ENCODE data around the gene TTC9B.

The TTC9B gene

DNA sequence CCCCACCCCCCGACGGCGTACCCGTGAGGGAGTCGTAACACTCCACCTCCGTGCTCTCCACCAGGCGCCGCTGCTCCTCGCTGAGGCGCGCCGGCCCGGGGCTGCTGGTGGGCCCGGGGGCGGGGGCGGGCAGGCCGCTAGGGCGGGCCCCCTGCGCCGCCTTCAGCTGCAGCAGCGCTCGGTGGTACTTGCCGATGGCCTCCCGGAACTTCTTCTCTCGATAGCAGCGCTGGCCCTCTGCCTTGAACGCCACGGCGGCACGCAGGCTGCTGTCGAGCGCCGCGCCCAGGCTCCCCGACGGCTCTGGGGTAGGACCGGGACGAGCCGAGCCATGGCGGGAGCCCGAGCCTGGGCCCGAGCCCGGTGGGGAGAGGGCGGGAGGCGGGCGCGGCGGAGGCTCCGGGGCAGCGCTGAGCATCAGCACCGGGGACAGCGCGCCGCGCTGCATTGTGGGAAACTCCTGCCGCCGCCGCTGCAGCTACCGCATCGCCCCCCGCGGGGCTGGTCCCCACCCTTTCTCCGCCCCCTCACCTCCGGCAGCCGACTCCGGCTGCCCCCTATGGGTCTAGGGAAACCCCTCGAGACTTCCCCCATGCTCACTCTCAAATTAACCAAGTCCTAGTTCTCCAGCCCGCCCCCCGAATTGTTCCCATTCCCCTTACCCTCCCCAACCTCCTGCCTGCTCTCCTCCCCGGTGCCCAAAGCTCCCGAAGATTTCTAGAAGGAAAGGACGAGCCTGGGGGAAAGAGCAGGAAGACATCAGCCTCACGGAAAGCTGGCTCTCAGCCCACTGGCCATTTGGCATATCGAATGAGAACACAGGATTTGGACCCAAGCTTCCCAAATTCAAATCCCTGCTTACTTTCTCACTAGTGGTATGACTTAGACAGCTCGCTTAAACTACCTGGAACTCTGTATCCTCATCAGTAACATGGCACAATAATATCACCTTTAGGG is at the start of gene TTC9B:
Gene TTC9B (minus strand): TSS at position 451 of the 957 bp plus-strand sequence. CDS start 3 bp downstream, at position 448.
- DNase-seq (ENCODE audit: low read depth, low spot score) = peak; percentile 75

DNA sequence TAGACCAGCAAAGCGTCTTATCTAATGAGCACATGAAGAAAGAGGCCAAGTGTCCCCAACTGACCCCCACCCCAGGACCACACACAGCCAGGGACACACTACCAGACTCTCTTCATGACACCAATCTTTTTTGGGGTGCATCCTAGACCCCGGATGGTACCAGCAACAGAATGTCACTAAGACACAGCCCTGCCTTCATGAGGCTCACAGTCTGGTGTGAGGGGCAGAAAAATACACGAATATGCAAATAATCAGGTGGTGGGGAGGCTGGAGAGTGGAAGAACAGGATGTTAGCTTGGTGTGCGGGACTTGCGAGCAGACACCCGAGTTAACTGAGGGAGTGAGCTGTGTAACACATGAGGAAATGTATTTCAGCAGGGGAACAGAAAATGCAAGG is 49.4 kb upstream of the TTC9B start:
- DNase-seq (ENCODE audit: low read depth, low spot score) = no peak

DNA sequence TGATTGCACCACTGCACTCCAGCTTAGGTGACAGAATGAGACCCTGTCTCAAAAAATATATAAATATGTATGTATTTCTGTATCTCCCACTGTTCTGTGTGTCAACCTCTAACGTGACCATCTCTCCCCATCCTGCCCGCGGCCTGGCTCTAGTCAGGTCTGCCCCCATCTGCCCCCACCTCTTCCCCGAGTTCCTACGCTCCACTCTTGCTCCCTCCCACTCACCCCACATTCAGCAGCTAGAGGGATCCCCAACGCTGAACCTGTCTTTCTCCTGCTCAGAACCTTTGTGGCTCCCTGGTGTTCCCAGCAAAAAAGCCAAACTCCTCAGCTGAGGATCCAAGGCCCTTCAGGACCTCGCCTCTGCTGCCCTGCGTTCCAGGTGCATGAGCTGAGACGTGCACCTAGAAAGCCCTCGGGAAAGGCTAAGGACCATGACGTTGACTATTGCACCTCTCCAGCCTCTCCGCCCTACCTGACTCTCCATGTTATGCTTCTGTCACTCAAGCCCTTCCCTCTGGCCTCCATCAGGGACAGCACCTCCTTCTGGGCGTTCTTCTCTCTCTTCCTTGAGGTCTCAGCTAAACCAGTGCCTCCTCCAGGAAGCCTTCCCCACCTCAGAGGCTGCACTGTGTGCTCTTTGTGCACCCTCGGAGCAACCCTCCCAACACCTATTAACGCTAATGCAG is 48.9 kb upstream of the TTC9B start:
- DNase-seq (ENCODE audit: low read depth, low spot score) = no peak

DNA sequence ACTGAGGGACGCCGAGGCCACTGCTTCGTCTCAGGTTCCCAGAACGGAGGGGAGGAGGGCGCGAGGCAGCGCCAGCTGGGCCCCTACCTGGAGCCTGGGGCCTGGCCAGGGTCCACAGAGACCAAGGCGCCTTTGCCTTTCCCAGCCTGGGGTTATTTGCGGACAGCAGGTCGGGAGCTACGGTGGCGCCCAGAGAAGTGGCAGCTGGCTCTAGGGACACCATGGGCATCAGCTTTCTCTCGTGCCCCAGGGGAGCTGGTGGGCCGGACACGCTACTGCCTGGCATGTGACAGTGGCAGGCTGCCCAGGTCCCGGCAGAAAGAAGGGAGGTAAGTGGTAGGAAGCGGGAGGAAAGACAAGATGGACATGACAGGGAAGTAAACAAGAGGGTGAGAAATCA is 47.9 kb upstream of the TTC9B start:
- no peak for DNase-seq (ENCODE audit: low read depth, low spot score)

DNA sequence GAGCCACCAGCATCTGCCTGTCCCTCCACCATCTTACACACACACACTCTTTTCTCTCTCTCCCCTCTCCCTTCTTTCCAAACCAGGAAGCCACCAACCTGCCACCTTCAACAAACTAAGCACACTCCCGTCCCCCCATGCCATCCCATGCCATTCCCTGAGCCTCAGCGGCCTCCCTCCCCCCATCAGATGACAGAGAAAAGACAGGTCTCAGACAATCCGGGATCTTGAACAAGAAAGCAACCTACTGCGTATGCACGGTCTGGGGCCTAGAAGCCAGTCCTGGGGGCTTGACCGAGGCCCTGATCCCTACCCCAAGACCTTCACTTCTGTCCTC is 47.5 kb upstream of the TTC9B start:
- no peak for DNase-seq (ENCODE audit: low read depth, low spot score)

DNA sequence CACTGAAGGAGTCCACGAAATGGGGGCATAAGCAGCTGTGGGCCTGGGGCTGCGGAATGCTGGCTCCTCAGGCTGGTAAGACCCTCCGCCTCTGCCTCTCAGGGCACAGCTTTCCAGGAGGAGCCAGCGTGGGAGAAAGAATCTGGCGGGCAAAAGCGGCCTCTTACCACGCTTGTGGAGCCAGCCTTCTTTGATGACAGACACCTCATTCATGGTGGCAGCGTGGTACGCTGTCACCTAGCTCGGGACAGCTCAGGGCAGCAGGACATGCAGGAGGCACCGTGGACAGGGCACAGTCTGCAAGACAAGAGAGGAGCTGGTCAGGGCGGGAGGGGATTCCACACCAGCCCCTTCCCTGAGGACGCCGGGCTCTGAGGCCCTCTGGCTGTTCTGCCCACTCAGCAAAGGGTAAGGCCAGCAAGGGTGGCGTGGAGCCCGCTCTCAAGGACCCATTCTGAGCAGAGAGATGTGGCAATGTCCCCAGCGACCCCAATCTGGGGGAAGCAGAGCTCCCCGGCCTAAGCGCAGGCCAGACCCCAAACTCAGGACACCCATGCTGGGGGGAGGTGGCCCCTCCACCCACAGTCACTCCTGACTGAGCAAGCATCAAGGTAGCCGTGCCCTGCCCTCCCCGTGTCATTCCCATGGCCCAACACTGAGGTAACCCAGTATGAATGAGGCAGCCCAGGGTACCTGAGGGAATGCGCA is 47.0 kb upstream of the TTC9B start:
- no peak for DNase-seq (ENCODE audit: low read depth, low spot score)

DNA sequence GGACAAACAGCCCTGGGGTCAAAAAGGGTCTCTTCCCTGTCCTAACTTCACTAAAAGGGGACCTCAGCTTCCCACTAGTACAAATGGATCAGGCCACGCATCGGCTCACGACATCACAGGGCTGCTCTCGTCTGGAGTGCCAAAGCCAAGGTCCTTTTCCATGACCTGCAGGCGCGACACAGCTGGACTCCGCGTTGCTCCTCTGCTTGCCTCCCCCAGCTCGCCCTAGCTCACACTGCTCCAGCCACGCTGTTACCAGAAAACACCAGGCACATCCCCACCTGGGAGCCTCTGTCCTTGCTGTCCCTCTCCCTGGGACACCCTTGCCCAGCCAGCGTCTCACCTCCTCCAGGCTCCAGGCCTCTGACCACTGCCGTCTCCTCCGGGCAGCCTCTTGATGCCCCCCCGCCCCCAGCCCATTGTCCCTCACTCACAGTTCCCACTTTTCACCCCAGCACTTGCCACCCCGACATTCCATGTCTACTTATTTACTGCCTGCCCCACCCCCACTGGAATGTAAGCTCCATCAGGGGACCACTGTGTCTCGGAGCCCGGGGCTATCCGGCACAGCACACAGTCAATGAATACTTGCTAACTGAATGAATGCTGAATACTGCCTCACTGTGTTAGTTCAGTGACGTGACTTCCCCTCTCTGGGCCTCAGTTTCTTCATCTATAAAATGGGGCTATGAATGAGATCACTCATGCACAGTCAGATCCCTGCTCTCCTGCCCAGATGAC is 46.3 kb upstream of the TTC9B start:
- DNase-seq (ENCODE audit: low read depth, low spot score) = peak; percentile 66

DNA sequence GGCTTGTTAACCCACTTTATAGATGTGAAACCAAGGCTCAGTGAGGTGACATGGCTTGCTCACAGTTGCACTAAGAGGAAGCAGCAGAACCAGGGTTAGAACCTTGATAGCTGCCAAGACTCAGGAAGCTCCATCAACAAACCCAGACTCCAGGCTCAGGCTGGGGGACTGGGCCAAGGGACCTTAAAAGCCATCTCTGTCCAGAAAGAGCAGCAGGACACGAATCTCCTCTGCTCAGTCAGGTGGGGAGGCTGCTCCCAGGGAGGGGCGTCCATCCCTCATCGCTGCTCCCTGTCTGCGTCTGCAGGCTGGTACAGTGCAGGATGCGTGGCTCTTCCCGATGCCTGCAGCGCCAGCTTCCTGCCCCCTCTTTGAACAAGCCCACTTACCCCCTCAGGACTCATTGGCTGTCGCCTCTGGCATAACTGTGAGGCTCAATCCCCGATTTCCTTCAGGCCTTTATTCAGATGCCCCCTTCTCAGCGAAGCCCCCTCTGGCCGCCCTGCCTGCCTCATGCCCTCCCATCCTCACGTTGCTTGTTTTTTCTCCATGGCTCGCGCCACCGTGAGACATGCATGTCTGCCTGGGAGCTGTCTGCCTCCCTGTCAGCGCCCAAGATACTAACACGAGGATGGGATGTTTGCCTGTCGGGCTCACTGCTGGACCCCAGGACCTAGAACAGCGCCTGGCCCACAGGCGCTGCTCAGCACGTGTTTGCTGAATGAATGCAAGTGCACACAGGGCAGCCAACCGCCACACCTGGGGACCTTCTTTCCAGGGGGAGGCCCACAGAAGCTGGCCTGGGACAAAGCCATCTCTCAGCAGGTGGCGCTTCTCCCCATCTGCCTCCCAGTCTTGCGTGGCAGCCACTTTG is 45.5 kb upstream of the TTC9B start:
- no peak for DNase-seq (ENCODE audit: low read depth, low spot score)

DNA sequence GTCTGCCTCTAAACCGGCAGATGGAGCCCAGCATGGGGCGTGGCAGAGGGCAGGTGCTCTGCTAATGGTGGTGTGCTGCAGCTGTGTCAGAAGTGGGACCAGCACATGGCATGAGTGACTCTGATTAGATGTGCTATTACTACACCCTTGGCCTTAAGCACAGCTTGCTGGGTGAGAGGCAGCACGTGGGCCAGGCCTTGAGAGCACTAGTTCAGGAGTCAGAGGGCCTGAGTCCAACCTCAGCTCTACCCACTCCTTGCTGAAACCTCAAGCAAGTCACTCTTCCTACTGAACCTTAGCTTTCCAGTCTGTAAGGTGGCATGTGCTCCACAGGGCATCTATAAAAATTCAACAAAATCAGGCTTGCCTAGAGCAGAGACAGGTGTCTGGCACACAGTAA is 44.2 kb upstream of the TTC9B start:
- DNase-seq (ENCODE audit: low read depth, low spot score) = no peak

DNA sequence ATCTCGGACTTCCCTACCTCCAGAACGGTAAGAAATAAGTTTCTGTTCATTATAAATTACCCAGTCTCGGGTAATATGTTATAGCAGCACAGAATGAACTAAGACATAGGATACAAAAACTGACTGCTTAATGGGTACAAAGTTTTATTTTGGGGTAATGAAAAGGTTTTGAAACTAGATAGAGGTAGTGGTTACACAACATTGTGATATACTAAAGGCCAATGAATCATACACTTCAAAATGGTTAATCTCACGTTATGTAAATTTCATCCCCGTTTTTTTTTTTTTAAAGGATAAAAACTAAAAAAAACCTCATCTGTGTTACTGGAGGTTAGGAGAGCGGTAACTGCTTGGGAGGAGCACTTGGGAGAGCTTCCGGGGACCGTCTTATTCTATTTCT is 43.4 kb upstream of the TTC9B start:
- no peak for DNase-seq (ENCODE audit: low read depth, low spot score)

DNA sequence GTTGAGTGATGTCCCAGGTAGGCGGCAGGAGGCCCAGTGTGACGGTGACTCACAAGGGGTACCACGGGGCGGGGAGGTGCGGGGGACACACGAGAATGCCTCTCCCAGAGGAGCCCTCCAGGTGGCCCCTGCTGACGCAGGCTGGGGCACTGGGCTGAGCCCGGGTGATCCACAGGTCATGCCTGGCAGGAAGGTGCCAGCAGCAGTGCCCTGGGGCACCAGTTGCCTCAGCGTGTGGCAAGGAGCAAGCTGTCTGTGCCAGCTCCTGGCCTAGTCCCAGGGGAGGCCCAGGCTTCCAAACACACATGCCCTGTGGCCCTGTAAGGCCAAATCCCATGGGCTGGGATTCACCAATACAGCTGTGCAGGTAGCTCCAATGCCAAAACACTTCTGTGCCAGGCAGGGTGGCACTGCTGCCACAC is 38.9 kb upstream of the TTC9B start:
- no peak for DNase-seq (ENCODE audit: low read depth, low spot score)

DNA sequence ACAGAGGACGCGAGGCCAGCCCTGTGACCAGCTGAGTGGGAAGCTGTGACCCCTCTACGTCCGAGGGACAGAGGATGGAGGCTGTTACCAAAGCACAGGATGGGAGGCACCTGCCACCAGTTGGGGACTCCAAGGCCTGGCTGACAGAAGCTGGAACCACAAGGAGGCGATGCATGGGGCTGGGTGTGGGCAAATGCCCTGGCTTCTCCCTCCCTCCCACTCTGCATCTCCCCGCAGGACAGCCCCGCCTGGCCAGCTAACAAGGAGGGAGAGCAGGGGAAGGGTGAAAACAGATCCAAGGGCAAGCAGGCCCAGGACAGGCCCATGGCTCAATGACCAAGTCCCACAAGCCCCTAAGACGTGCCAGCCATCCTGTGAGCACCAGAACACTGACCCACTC is 38.3 kb upstream of the TTC9B start:
- no peak for DNase-seq (ENCODE audit: low read depth, low spot score)

DNA sequence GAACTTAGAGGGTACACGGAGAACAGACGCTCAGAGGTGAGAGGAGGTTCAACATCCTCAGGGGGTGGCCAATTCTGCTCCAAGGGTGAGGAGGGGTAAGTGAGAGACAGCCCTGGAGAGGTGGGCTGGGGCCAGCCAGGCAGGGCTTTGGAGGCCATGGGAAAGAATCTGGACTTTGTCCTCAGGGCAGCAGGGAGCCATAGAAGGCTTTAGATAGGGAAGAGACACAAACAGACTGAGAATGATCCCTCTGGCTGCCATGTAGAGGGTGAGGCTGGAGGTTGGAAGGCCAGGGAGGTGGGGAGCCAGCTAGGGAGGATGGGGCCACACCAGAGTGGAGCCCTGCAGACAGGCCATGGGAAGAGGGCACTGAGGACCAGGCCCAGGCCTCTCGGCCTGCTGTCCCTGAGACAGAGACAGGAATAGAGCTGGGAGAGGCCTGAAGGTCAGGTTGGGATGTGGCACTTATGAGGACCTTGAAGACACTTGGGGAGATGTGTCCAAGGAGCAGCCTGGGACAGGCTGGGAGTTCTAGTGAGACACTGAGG is 37.5 kb upstream of the TTC9B start:
- DNase-seq (ENCODE audit: low read depth, low spot score) = no peak

DNA sequence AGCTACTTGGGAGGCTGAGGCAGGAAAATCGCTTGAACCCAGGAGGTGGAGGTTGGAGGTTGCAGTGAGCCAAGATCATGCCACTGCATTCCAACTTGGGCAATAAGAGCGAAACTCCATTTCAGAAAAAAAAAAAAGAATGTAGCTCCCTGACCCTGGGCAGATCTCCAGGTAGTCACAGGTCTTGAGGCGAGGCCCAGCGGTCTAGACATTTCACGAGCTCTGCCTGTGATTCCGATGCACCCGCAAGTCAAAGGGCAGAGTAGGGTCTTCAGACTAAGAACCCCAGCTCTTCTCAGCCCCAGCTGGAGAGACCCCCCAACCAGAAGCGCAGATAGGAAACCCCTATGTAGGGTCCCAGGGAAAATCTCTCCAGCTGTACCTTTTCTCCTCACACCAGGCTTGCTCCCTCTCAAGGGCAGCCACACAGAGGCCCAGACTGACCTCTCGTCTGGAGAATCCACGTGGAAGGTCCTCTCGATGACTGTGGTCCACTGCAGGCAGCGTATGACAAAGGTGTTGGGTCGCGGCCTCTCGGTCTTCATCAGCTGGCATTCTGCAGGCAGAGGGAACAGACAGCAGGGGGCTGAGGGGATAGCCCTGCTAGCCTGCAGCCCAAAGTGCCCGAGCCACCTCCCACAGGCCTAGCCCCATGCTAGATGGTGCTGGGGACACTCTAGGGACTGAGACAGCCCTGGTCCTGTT is 36.7 kb upstream of the TTC9B start:
- DNase-seq (ENCODE audit: low read depth, low spot score) = no peak

DNA sequence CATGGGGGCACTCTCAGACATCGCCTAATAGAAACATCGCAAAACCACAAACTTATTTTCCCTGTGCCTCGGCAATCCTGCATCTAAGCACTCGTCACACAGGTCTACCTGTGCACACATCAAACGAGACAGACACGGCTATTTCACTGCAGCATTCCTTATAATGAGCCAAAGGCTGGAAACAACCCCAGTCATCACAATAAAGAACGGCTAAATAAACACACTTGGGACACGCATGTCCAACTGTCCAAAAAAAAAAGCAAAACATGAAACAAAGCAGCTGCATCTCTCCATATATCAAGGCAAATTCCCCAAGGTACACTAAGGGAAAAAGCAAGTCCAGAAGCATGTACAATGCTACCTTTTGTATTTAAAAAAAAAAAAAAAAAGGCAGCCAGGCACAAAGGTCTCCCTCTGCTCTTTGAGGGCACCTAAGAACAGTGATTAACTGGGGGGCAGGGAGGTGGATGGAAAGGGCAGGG is 35.5 kb upstream of the TTC9B start:
- DNase-seq (ENCODE audit: low read depth, low spot score) = no peak

DNA sequence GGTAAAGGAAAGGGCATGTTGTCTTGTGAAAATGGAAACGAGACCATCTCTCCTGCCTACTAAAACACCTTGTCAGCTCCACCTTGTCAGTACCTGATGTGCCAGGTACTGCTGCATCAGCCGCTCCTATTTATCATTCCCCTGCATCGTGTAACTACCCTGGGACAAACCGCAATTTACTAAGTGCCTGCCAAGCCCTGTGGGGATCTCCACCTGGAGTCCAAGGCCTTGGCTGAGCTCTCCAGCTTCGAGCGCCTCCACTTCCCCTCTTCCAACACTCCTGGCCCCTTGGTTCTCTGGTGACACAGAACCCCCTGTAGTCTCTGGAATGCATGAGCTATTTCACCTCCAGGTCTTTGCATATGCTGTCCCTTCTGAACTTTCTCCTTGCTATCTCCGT is 34.2 kb upstream of the TTC9B start:
- peak; percentile 45 for DNase-seq (ENCODE audit: low read depth, low spot score)

DNA sequence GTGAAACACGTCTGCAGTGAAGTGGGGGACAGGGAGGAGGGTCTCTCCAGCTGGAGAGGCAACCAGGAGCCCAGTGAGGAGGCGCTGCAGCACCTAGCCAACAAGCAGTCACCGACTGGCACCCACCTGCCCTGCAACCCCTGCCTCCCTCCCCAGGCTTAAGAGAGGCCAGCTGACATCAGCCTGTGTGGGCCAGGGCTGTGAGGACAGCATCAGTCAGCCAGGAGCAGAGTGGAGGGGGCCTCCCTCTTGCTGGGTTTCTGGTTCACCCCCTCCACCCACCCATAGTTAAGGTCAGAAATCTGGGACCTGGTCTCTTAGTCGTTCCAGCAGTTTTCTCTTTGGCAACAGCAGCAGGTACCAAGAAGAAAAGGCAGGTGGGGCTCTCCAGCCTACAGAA is 33.8 kb upstream of the TTC9B start:
- no peak for DNase-seq (ENCODE audit: low read depth, low spot score)

DNA sequence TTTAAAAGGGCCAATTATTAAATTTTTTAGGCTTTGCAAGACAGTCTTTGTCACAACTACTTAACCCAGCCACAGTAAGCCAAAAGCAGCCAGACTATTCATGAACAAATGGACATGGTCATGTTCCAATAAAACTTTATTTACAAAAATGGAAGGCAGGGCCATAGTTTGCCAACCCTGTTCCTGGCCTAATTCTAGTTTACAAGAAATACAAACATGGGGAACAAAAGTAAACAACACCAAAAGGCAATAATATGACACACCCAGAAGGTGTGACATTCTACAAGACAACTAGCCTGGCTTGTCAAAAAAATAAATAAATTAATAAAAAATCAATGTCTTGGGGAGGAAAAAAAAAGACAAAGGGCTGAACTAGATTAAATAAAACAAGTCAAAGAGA is 33.1 kb upstream of the TTC9B start:
- no peak for DNase-seq (ENCODE audit: low read depth, low spot score)

DNA sequence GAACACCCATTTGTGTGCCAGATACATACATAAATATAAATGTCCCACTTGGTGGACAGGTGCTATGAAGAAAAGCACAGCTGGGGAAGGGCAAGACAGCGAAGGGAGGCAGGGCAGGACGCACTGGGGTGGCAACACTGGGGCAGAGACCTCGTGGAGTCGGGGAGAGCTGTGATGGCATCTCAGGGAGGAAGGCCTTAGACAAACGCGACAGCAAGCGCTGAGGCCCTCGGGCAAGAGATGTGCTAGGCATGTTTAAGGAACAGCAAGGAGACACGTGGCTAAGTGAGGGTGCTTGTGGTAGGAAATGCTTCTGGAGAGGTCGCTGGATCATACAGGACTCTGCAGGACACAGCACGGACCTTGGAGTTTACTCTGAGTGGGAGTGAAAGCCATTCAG is 31.6 kb upstream of the TTC9B start:
- DNase-seq (ENCODE audit: low read depth, low spot score) = no peak

DNA sequence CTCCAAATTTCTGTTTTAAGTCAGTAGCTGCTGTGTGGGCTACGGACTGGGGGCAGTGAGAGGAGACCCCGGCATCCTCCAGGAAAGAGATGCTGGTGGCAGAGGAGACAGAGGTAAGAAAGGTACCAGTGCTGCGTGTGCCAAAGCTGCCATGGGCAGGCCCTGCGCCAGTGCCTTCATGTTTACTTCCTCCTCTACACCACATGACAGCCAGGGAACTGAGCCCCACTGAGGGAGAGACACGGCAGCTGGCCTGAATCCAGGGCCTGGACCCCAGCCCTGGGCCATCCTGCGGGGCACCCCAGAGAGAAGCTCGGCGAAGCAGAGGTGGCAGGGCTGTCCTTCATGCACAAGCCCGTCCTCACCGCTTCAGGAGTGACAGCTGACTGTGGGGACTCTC is 31.0 kb upstream of the TTC9B start:
- DNase-seq (ENCODE audit: low read depth, low spot score) = no peak
